Large intestine (tissue), 3 donors: ENCODE results near the gene ACSBG1. TPM values are rescaled to one million over a fixed set of nuclear protein-coding genes. Genes with fewer than 3 reads are reported as not detected.
A peak's percentile ranks its signal among the peaks of the same experiment; 100 is the strongest.
"Not testable (repeated sequence)": the region's sequence is repeated elsewhere in the genome, so short reads cannot be mapped to it uniquely, and the experiment has no call there.

ENCODE experiments used
- DNase-seq, 2 donors: peaks; one replicate each; pipeline versions ENCODE4 v3.0.0 to v3.0.0-alpha.2; 2013
- H3K27ac ChIP-seq: one replicate; pipeline ENCODE4 v1.5.1; 2013; ENCODE audit warnings: low read length
- H3K27me3 ChIP-seq: 2 replicates; pipeline ENCODE4 v1.6.1; 2013; ENCODE audit warnings: low read length; ENCODE audit not compliant: control insufficient read depth, insufficient read depth
- H3K36me3 ChIP-seq: 2 replicates; pipeline ENCODE4 v1.6.1; 2013; ENCODE audit warnings: low read length; ENCODE audit not compliant: control insufficient read depth, insufficient read depth
- H3K4me1 ChIP-seq: one replicate; pipeline ENCODE4 v1.6.1; 2013; ENCODE audit warnings: low read length; ENCODE audit not compliant: control insufficient read depth, insufficient read depth
- H3K4me3 ChIP-seq: one replicate; pipeline ENCODE4 v1.5.1; 2013; ENCODE audit warnings: low read length
- H3K9me3 ChIP-seq: one replicate; pipeline ENCODE4 v1.6.1; 2013; ENCODE audit warnings: mild to moderate bottlenecking, low read depth, low read length, moderate library complexity; ENCODE audit not compliant: control insufficient read depth
- WGBS: methylation state at CpG from one replicate; pipeline ENCODE4 v1.1.5; 2013; ENCODE audit warnings: low lambda C conversion rate; ENCODE audit not compliant: insufficient coverage; 5-methylcytosine and 5-hydroxymethylcytosine counted together
- polyA plus RNA-seq: library from polyadenylated mRNA; unstranded; fragments of 120-200 nt; gene quantifications from one replicate; pipeline ENCODE4 v1.2.1, GENCODE V29; 2013

The ACSBG1 gene
- polyA plus RNA-seq, 1 donor: 1.1 TPM

GRCh38 chr15:78255421-78256043, 21.2 kb upstream of the ACSBG1 start:
- Histone ChIP-seq H3K9me3 (no peaks in the 10 kb centered on the region), H3K36me3 (no peaks in the 10 kb centered on the region), H3K27ac (no peak overlapping the region), H3K27me3 (no peaks in the 10 kb centered on the region), H3K4me3 (no peak overlapping the region), H3K4me1 (no peaks in the 10 kb centered on the region)
- no peak for DNase-seq
- WGBS: no CpG with 5 or more reads among the region's 1 CpG

GRCh38 chr15:78251136-78251535, 16.8 kb upstream of the ACSBG1 start:
- 83% methylated on average over 1 of the region's 9 CpGs for WGBS
- Histone ChIP-seq H3K4me1 (no peaks in the 10 kb centered on the region), H3K27ac (no peak overlapping the region), H3K27me3 (no peaks in the 10 kb centered on the region), H3K36me3 (no peaks in the 10 kb centered on the region), H3K9me3 (no peaks in the 10 kb centered on the region), H3K4me3 (no peak overlapping the region)
- DNase-seq: no peak

- no peak for DNase-seq
- Histone ChIP-seq H3K9me3 (no peaks in the 10 kb centered on the region), H3K27me3 (no peaks in the 10 kb centered on the region), H3K36me3 (no peaks in the 10 kb centered on the region), H3K4me3 (no peak overlapping the region), H3K27ac (no peak overlapping the region), H3K4me1 (peaks cover 6% of the 10 kb centered on the region)
- no CpG with 5 or more reads among the region's 5 CpGs for WGBS
These were observed 14.8 kb upstream of the ACSBG1 start for GRCh38 chr15:78249131-78249530.

GRCh38 chr15:78247911-78248310, 13.5 kb upstream of the ACSBG1 start:
- WGBS: no CpG with 5 or more reads among the region's 1 CpG
- no peak for DNase-seq
- peaks cover 19% of the 10 kb centered on the region for H3K4me1 ChIP-seq

GRCh38 chr15:78245976-78246620, 11.7 kb upstream of the ACSBG1 start:
- H3K27me3 ChIP-seq, DNase-seq, H3K36me3 ChIP-seq, H3K4me3 ChIP-seq, H3K9me3 ChIP-seq, H3K27ac ChIP-seq: not testable (repeated sequence)
- peaks cover 28% of the 10 kb centered on the region for H3K4me1 ChIP-seq
- no CpG with 5 or more reads among the region's 39 CpGs for WGBS

More at GRCh38 chr15:78247911-78248310, 13.5 kb upstream of the ACSBG1 start:
- H3K27me3 ChIP-seq: no peaks in the 10 kb centered on the region
- no peak overlapping the region for H3K4me3 ChIP-seq
- no peaks in the 10 kb centered on the region for H3K9me3 ChIP-seq
- no peaks in the 10 kb centered on the region for H3K36me3 ChIP-seq
- no peak overlapping the region for H3K27ac ChIP-seq

GRCh38 chr15:78245392-78245791, 11.0 kb upstream of the ACSBG1 start:
- H3K4me1 ChIP-seq: peaks cover 28% of the 10 kb centered on the region
- not testable (repeated sequence) for H3K27ac ChIP-seq, H3K4me3 ChIP-seq, DNase-seq, H3K36me3 ChIP-seq, H3K27me3 ChIP-seq, H3K9me3 ChIP-seq
- no CpG with 5 or more reads among the region's 14 CpGs for WGBS

- no peak for DNase-seq
- no CpG with 5 or more reads among the region's 7 CpGs for WGBS
- no peak overlapping the region for H3K4me3 ChIP-seq
These were observed 10.5 kb upstream of the ACSBG1 start for GRCh38 chr15:78244893-78245292.

GRCh38 chr15:78244101-78244500, 9.7 kb upstream of the ACSBG1 start:
- DNase-seq: peak; percentile 53 to 78
- WGBS: no CpG with 5 or more reads among the region's 6 CpGs
- peaks cover 28% of the 10 kb centered on the region for H3K4me1 ChIP-seq
- H3K4me3 ChIP-seq: no peak overlapping the region
- no peaks in the 10 kb centered on the region for H3K36me3 ChIP-seq
- H3K27me3 ChIP-seq: no peaks in the 10 kb centered on the region
- H3K27ac ChIP-seq: peak overlapping the region; percentile 54
- H3K9me3 ChIP-seq: no peaks in the 10 kb centered on the region

More at GRCh38 chr15:78244893-78245292, 10.5 kb upstream of the ACSBG1 start:
- no peaks in the 10 kb centered on the region for H3K36me3 ChIP-seq
- H3K27me3 ChIP-seq: no peaks in the 10 kb centered on the region
- no peak overlapping the region for H3K27ac ChIP-seq
- H3K4me1 ChIP-seq: peaks cover 28% of the 10 kb centered on the region
- no peaks in the 10 kb centered on the region for H3K9me3 ChIP-seq

GRCh38 chr15:78243491-78243941, 9.2 kb upstream of the ACSBG1 start:
- H3K4me1 ChIP-seq: peaks cover 28% of the 10 kb centered on the region
- peak overlapping the region; percentile 54 for H3K27ac ChIP-seq
- no peak overlapping the region for H3K4me3 ChIP-seq
- peak in 1 of 2 donors; percentile 52 for DNase-seq
- no peaks in the 10 kb centered on the region for H3K9me3 ChIP-seq
- H3K36me3 ChIP-seq: no peaks in the 10 kb centered on the region
- no CpG with 5 or more reads among the region's 6 CpGs for WGBS
- no peaks in the 10 kb centered on the region for H3K27me3 ChIP-seq

GRCh38 chr15:78243058-78243457, 8.7 kb upstream of the ACSBG1 start:
- no peaks in the 10 kb centered on the region for H3K9me3 ChIP-seq
- peak overlapping the region; percentile 54 for H3K27ac ChIP-seq
- no peaks in the 10 kb centered on the region for H3K27me3 ChIP-seq
- WGBS: no CpG with 5 or more reads among the region's 6 CpGs
- DNase-seq: no peak
- H3K4me3 ChIP-seq: no peak overlapping the region
- no peaks in the 10 kb centered on the region for H3K36me3 ChIP-seq
- H3K4me1 ChIP-seq: peaks cover 28% of the 10 kb centered on the region
